ENCODE results near the gene RASSF6.

RASSF6 gene

DNA sequence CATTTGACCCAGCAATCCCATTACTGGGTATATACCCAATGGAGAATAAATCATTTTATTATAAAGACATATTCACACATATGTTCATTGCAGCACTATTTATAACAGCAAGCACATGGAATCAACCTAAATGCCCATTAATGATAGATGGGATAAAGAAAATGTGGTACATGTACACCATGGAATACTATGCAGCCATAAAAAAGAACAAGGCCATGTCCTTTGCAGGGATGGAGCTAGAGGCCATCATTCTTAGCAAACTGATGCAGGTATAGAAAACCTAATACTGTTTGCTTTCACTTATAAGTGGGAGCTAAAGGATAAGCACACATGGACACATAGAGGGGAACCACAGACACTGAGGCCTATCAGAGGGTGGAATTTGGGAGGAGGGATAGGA lies 22.6 kb downstream of the RASSF6 start:
- TF ChIP-seq, protein P1, sequence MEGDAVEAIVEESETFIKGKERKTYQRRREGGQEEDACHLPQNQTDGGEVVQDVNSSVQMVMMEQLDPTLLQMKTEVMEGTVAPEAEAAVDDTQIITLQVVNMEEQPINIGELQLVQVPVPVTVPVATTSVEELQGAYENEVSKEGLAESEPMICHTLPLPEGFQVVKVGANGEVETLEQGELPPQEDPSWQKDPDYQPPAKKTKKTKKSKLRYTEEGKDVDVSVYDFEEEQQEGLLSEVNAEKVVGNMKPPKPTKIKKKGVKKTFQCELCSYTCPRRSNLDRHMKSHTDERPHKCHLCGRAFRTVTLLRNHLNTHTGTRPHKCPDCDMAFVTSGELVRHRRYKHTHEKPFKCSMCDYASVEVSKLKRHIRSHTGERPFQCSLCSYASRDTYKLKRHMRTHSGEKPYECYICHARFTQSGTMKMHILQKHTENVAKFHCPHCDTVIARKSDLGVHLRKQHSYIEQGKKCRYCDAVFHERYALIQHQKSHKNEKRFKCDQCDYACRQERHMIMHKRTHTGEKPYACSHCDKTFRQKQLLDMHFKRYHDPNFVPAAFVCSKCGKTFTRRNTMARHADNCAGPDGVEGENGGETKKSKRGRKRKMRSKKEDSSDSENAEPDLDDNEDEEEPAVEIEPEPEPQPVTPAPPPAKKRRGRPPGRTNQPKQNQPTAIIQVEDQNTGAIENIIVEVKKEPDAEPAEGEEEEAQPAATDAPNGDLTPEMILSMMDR (IDR thresholded peaks at IDR 0.05), result no peak

DNA sequence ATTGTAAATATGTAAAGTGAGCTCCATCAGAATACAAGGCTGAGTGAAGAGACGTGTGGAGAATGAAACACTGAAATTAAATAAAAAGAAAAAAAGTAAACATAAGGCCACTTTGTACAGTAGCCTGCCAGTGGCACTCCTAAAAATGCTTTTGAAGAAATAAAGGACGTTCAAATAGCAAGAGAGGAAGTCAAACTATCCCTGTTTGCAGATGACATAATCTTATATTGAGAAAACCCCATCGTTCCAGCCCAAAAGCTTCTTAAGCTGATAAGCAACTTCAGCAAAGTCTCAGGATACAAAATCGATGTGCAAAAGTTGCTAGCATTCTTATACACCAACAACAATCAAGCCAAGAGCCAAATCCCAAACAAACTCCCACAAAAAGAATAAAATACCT lies 24.2 kb downstream of the RASSF6 start:
- TF ChIP-seq, protein P1 (IDR thresholded peaks at IDR 0.05), result no peak

DNA sequence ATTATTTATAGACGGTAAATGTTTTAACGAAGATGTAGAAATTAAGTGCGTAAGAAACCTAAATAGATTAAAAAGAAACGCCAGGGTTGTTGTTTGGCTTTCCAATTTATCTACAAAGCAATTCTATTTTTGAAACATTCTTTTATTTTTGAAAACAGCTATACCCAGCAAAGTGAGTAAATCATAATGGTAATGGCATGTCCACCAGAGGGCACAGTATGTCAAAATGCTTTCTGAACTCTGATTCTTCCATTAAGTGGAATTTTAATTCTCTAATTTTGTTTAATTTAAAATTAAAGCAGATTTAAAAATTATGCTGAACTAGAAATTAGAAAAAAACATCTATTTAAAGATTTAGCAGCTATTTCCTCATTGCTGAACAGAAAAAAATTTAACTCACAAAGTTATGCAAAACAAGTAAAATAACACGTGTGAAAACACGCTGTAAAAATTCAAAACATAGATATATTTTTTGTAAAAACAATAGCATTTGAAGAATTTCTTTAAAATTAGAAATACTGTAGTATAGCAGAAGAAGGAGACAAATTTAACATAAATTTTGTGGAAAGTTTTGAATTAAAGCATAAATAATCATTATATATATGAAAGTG lies 26.5 kb downstream of the RASSF6 start:
- TF ChIP-seq, protein P1 (IDR thresholded peaks at IDR 0.05), result peak; percentile 69

DNA sequence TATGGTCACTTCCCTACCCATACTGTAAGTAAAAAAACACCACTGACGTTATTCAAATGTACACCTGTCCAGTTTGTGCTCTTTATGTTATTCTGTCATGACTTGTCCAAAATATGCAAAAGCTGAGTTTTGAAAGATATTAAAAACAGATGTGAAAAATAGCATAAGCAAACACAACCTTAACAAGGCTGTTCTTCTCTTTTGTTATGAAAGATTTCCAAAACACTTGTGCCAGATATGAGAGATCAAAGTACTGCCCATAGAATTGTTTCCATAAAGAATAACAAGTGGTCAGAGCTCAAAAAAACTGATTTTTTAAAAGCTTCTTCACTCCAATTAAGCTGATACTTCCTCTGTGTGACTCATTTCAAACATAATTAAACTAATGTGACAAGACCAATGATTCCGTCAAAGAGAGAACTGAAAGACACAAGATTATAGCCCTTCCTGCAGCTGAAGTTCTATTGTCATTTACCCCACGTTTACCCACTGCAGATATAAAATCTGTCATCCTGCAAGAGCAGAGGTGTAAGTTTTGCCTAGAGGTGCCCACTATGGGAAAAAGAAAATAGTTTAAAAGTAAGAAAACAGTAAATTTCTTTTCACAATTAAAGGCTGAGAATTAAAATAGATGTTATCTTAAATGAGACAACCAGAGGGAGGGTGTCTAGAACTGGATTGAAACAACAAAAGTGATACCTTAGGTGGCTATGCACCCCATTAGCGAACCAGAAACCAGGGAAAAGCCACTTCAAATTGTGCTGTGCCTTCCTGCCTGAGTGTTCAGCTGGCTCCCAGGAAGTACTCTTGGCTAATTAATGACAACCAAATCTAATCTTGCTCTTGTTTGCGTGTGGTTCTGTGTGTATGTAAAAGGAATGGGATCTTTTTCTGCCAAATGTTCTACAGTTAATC lies 30.1 kb downstream of the RASSF6 start:
- TF ChIP-seq, protein P1 (IDR thresholded peaks at IDR 0.05), result no peak

DNA sequence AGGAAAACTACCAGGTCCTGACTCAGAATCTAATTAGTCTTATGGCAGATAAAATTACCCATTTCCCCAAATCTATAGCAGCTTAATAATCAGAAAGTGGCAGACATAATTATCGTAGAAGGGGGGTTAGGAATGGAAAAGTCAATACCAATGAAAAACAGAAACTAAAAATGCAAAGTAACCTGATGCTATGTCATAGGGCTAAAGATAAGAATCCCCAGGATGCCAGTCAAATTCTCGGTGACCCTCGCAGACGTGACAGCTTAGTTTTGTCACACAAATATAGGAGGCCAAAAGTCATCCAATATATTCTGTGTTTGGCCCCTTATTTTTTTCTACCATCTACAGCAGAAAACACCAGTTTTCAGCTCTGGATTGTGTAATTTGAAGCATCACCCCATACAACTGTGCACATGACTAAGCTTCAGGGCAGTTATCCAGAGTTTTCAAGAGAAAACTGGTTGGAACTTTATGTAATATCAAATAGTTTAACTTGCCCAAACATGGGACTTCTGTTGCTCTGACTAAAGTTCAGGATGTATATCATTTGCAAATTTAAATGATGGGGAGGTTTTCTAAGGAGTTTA lies 30.9 kb downstream of the RASSF6 start:
- TF ChIP-seq, protein P1 (IDR thresholded peaks at IDR 0.05), result no peak

DNA sequence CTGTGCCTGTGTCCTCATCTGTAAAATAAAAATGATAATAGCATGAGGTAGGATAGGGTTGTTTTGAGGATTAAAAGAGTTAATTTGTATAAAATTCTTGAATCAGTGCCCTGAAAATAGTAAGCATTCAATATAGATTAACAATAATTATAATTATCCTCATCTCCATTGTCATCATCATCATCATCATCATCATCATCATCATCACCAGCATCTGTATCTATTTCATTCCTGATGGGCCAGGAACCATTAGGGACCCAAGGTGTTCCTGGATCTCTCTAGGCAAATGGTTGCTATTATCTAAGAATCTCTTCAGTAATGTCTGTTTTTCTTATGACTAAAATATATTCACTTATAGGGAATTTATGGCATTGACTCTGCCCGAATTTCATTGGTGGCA lies 31.6 kb downstream of the RASSF6 start:
- TF ChIP-seq, protein P1 (IDR thresholded peaks at IDR 0.05), result no peak

DNA sequence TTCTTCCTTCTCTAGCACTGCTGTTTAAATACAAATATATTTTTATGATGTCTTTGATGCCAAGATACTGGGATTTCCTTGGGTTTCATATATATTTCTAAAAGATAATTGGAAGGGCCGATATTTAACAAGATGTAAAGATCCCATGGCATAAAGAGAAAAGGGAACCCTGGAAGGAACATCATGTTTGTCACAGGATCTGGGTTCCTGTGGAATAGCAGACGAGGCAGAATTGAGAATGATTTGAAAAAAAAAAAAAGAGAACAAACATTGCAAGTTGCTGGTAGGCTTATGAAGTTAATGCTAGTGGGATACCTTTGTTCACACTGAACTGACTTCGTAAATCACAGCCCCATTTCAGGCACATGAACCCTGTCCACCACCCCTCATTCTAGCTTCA lies 33.6 kb downstream of the RASSF6 start:
- TF ChIP-seq, protein P1 (IDR thresholded peaks at IDR 0.05), result no peak
